Loucy (cell line): ENCODE results near the gene MAML3.

Source experiments
- CTCF ChIP-seq: fragments of 200-600 bp; sonication (generic); conservative IDR thresholded peaks from 2 replicates; pipeline ENCODE4 v1.5.1; 2014; ENCODE audit warnings: mild to moderate bottlenecking, antibody characterized with exemption, low read length
- EZH2phosphoT487 ChIP-seq: fragments of 200-600 bp; IDR thresholded peaks from 2 replicates; pipeline ENCODE4 v1.6.1; 2018; ENCODE audit warnings: antibody characterized with exemption, mild to moderate bottlenecking, moderate library complexity, borderline replicate concordance

- no peak for TF ChIP-seq CTCF
- no peak for TF ChIP-seq EZH2phosphoT487
Measured at GRCh38 chr4:140141210-140141835, 12.7 kb downstream of the MAML3 start.
